Measurements from ENCODE around the gene CCDC3.
"Not testable (repeated sequence)": the region's sequence is repeated elsewhere in the genome, so short reads cannot be mapped to it uniquely, and the experiment has no call there.

CCDC3 gene

GRCh38 chr10:12876266-12876665 is 125.2 kb downstream of the CCDC3 start:
- no peak for DNase-seq

GRCh38 chr10:12875100-12875499 is 126.4 kb downstream of the CCDC3 start:
- no peak for DNase-seq

GRCh38 chr10:12874501-12874900 is 127.0 kb downstream of the CCDC3 start:
- no peak for DNase-seq

- DNase-seq = no peak
These were observed 128.3 kb downstream of the CCDC3 start for GRCh38 chr10:12873172-12873571.

DNA sequence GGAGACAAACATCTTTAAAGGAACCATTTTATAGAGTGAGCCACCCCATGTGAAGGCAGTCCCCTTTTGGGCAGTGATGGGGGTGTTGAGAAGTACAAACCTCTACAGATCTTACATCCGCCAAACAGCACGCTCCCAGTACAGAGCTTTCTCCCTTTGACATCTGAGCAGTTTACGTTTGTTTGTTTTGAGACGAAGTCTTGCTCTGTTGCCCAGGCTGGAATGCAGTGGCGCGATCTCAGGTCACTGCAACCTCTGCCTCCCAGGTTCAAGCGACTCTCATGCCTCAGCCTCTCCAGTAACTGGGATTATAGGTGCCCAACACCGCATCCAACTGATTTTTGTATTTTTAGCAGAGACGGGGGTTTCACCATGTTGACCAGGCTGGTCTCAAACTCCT is 128.9 kb downstream of the CCDC3 start:
- DNase-seq = no peak

- DNase-seq = no peak
These were observed 132.1 kb downstream of the CCDC3 start for GRCh38 chr10:12869427-12869826.

GRCh38 chr10:12868229-12868628 is 133.3 kb downstream of the CCDC3 start:
- no peak for DNase-seq

- not testable (repeated sequence) for DNase-seq
These were observed 136.0 kb downstream of the CCDC3 start for GRCh38 chr10:12865515-12865914.

GRCh38 chr10:12862459-12862858 is 139.1 kb downstream of the CCDC3 start:
- DNase-seq = no peak

DNA sequence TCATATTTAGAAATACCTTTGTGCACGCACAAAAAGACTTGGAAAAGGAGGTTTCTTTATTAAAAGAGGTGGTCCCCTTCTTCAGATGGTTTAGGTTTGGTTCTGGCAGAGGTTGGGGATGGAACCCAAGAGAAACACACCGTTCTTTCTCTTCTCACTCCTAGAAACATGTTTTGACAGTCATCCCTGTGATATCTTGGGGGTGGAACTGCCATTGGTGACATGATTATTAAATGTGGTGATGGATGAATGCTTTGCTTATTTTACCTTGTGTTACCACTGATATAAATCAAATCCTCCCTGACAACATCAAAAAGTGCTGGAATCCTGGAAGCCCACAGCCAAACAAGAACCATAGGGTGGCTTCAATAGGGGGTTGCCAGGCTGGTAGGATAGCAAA is 146.5 kb downstream of the CCDC3 start:
- DNase-seq = no peak

GRCh38 chr10:12852687-12853086 is 148.8 kb downstream of the CCDC3 start:
- no peak for DNase-seq

DNA sequence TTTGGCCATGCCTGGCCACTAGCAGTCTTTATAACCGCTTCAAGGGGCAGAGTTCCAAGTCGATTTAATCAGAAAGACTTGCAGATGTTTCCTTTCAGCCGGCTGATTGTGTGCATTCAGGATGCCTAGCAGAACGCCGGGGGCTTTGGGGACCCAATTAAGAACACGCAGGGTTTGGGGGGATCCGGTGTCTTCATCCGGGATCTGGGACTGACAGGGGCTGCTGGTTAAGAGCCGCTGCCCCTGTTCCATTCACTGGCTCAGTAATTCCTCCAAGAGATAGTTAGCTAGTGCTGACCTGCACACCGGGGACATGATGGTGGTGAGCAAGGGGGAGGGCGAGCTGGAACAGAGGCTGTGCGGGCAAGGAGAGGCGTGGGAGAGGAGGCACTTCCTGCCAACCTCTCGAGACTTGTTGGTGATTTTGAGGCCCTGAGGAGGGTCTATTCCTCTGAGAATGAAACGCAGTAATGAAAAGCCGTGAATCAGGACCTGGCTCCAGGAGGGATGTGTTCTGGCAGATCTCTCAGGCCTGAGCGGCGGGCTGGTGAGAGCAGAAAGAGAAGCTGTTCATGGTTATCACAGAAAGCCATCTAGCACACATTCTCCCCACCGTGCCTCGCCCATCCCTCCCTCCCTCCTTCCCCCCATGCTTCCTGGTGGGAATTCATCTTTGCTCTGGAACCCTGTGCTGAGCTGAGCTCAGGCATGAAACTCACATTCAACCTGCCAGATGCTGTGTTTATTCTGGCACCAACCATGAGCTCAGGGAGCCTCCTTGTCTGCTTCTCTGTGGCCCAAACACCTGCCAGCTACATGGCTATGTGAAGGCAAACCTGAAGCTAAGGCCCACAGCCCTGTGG is 152.0 kb downstream of the CCDC3 start:
- DNase-seq = peak; percentile 61

- DNase-seq = no peak
These were observed 152.9 kb downstream of the CCDC3 start for GRCh38 chr10:12848439-12849173.

GRCh38 chr10:12847361-12847975 is 154.0 kb downstream of the CCDC3 start:
- DNase-seq = no peak

GRCh38 chr10:12846718-12847117 is 154.8 kb downstream of the CCDC3 start:
- no peak for DNase-seq

Data from DMS79 treated with DMSO at 0.1 percent for 48 hours (cell line).